Measurements from ENCODE around the gene UCHL3. TPM values are rescaled to one million over a fixed set of nuclear protein-coding genes. Genes with fewer than 3 reads are reported as not detected.

The UCHL3 gene
- total RNA-seq, 1 donor from 2014 or later, result 40.4 TPM

- no peak for DNase-seq
These were observed 572 bp downstream of the UCHL3 start for GRCh38 chr13:75550159-75550567.

- DNase-seq, result no peak
These were observed 4.9 kb downstream of the UCHL3 start for GRCh38 chr13:75554464-75554863.

- DNase-seq, result no peak
These were observed 5.4 kb downstream of the UCHL3 start for GRCh38 chr13:75554981-75555380.

GRCh38 chr13:75555836-75556235 lies 6.2 kb downstream of the UCHL3 start:
- no peak for DNase-seq

GRCh38 chr13:75556961-75557360 lies 7.4 kb downstream of the UCHL3 start:
- no peak for DNase-seq

- DNase-seq, result no peak
These were observed 8.7 kb downstream of the UCHL3 start for GRCh38 chr13:75558145-75558840.

GRCh38 chr13:75566658-75567057 lies 17.1 kb downstream of the UCHL3 start:
- no peak for DNase-seq

GRCh38 chr13:75569576-75569975 lies 20.0 kb downstream of the UCHL3 start:
- DNase-seq, result no peak

- no peak for DNase-seq
These were observed 29.9 kb downstream of the UCHL3 start for GRCh38 chr13:75579529-75579928.

- DNase-seq, result no peak
These were observed 32.5 kb downstream of the UCHL3 start for GRCh38 chr13:75581874-75582640.

GRCh38 chr13:75583091-75583490 lies 33.5 kb downstream of the UCHL3 start:
- no peak for DNase-seq

- DNase-seq, result no peak
These were observed 35.6 kb downstream of the UCHL3 start for GRCh38 chr13:75585153-75585552.

GRCh38 chr13:75587679-75588078 lies 38.1 kb downstream of the UCHL3 start:
- DNase-seq, result no peak

GRCh38 chr13:75596657-75597182 lies 47.1 kb downstream of the UCHL3 start:
- no peak for DNase-seq

GRCh38 chr13:75600371-75600770 lies 50.8 kb downstream of the UCHL3 start:
- DNase-seq, result no peak

GRCh38 chr13:75603038-75603437 lies 53.4 kb downstream of the UCHL3 start:
- no peak for DNase-seq

- no peak for DNase-seq
These were observed 57.9 kb downstream of the UCHL3 start for GRCh38 chr13:75607447-75607846.

GRCh38 chr13:75610466-75610865 lies 60.9 kb downstream of the UCHL3 start:
- DNase-seq, result no peak

GRCh38 chr13:75612354-75612753 lies 62.8 kb downstream of the UCHL3 start:
- no peak for DNase-seq

- no peak for DNase-seq
These were observed 67.6 kb downstream of the UCHL3 start for GRCh38 chr13:75617230-75617629.

GRCh38 chr13:75618308-75618707 lies 68.7 kb downstream of the UCHL3 start:
- DNase-seq, result no peak

GRCh38 chr13:75620020-75620419 lies 70.4 kb downstream of the UCHL3 start:
- no peak for DNase-seq

GRCh38 chr13:75621147-75621546 lies 71.6 kb downstream of the UCHL3 start:
- DNase-seq, result no peak

- no peak for DNase-seq
These were observed 79.2 kb downstream of the UCHL3 start for GRCh38 chr13:75628801-75629200.
